Measurements from ENCODE around the gene DAAM2. TPM values are rescaled to one million over a fixed set of nuclear protein-coding genes. Genes with fewer than 3 reads are reported as not detected.

DAAM2 gene
- total and polyA plus RNA-seq, 9 of the 15 experiments (the other 6 are each of a cell fraction or from before 2014, with no cell fraction given): 0.01 to 0.07 TPM; not detected in 7

- Histone ChIP-seq H3K9ac (ENCODE audit: insufficient read depth in 1 of 2, low read depth in 2 of 2, low read length in 2 of 2) (no peak overlapping the region), H4K20me1 (replicated peaks; ENCODE audit: control insufficient read depth, insufficient read depth, low read length) (peaks cover 6% of the 10 kb centered on the region; the same call in 1 of the 2 replicates), H3K27me3 (ENCODE audit: control insufficient read depth in 2 of 2, insufficient read depth in 2 of 2, low read length in 2 of 2) (peaks cover 2 to 33% of the 10 kb centered on the region in 2 experiments; a peak in 1 of 5 replicates), H3K9me1 (ENCODE audit: control insufficient read depth, insufficient read depth, low read length) (no peaks in the 10 kb centered on the region), H3K36me3 (ENCODE audit: control insufficient read depth, insufficient read depth, low read length) (no peaks in the 10 kb centered on the region), H3K4me2 (ENCODE audit: insufficient read depth, low read length) (no peak overlapping the region), H3K79me2 (ENCODE audit: control insufficient read depth, insufficient read depth, low read length) (no peaks in the 10 kb centered on the region), H3K27ac (ENCODE audit: extremely low read depth, low read depth, low read length) (no peak overlapping the region), H3K9me3 (replicated peaks; ENCODE audit: control insufficient read depth, insufficient read depth, low read depth, low read length) (no peaks in the 10 kb centered on the region), H3K4me1 (replicated peaks in 1 of 2; ENCODE audit: control insufficient read depth in 2 of 2, insufficient read depth in 2 of 2, low read length in 2 of 2) (no peaks in the 10 kb centered on the region), H2AFZ (ENCODE audit: low read depth, low read length) (no peak overlapping the region), H3K4me3 (no peak overlapping the region)
- in situ Hi-C loops (cut with MboI): no loop called here
- intact Hi-C loops (cut with micrococcal nuclease): no loop called here
- no peak for ATAC-seq
- BruUV-seq (replicated peaks): no TSS peak
- WGBS (ENCODE audit: insufficient coverage, low coverage, missing lambda C conversion rate): 2% methylated on average over 6 of the region's 6 CpGs
- TF ChIP-seq MYNN (IDR thresholded peaks at IDR 0.05) (no peak), MYNN (CRISPR knock-in tag; IDR thresholded peaks at IDR 0.05) (no peak), HNRNPLL (IDR thresholded peaks at IDR 0.05; ENCODE audit: low read depth, low read length, poor library complexity, severe bottlenecking) (no peak), OTX1 (CRISPR knock-in tag; IDR thresholded peaks at IDR 0.05) (no peak), GTF2A2 (tag; IDR thresholded peaks at IDR 0.05) (no peak), ZNF212 (CRISPR knock-in tag; IDR thresholded peaks at IDR 0.05) (no peak), ZNF780A (CRISPR knock-in tag; IDR thresholded peaks at IDR 0.05) (no peak), TFE3 (CRISPR knock-in tag; IDR thresholded peaks at IDR 0.05) (no peak), PHF21A (IDR thresholded peaks at IDR 0.05; ENCODE audit: borderline replicate concordance, low read depth) (no peak), DLX4 (CRISPR knock-in tag; IDR thresholded peaks at IDR 0.05) (no peak), SIN3A (IDR thresholded peaks at IDR 0.05; ENCODE audit: borderline replicate concordance in 2 of 2, control insufficient read depth in 1 of 2, low read depth in 2 of 2, low read length in 2 of 2) (no peak), KDM4B (IDR thresholded peaks at IDR 0.05; ENCODE audit: borderline replicate concordance in 2 of 2, low read depth in 1 of 2) (no peak), CBFA2T2 (conservative IDR thresholded peaks at IDR 0.05) (no peak), SMARCA5 (IDR thresholded peaks at IDR 0.05) (no peak)
- POLR2A ChIA-PET: no interaction called here
- CTCF ChIA-PET (ENCODE audit: low intra/inter-chr PET ratio): no interaction called here
- FAIRE-seq: no peak
- no peak for DNase-seq (ENCODE audit: extremely low read depth in 1 of 4, low spot score in 3 of 4)
These were observed 57.6 kb downstream of the DAAM2 start for GRCh38 chr6:39849764-39850163.
